HG02623 (cell line): ENCODE data around the gene CADPS.

Source experiments
- ATAC-seq: cut with Tn5 transposase; IDR thresholded peaks from one replicate; pipeline ENCODE4 v1.9.1; 2021; ENCODE audit warnings: moderate library complexity; ENCODE audit not compliant: unreplicated experiment

The CADPS gene

GRCh38 chr3:62874711-62875557, at the start of gene CADPS:
CADPS (minus strand) TSS chr3:62875416; CDS start chr3:62875029, 387 bp downstream.
- no peak for ATAC-seq

GRCh38 chr3:62923066-62923465, 47.9 kb upstream of the CADPS start:
- no peak for ATAC-seq

- no peak for ATAC-seq
These were observed 47.1 kb upstream of the CADPS start for GRCh38 chr3:62922326-62922725.

GRCh38 chr3:62920466-62920784, 45.2 kb upstream of the CADPS start:
- ATAC-seq: no peak

GRCh38 chr3:62919784-62920465, 44.7 kb upstream of the CADPS start:
- ATAC-seq: no peak

GRCh38 chr3:62918777-62919176, 43.6 kb upstream of the CADPS start:
- ATAC-seq: no peak

- no peak for ATAC-seq
These were observed 42.9 kb upstream of the CADPS start for GRCh38 chr3:62918131-62918530.

- no peak for ATAC-seq
These were observed 36.3 kb upstream of the CADPS start for GRCh38 chr3:62911526-62911925.

GRCh38 chr3:62905331-62905730, 30.1 kb upstream of the CADPS start:
- no peak for ATAC-seq

- ATAC-seq: no peak
These were observed 23.6 kb upstream of the CADPS start for GRCh38 chr3:62898530-62899496.

- no peak for ATAC-seq
These were observed 20.7 kb upstream of the CADPS start for GRCh38 chr3:62895901-62896300.

GRCh38 chr3:62892951-62893350, 17.7 kb upstream of the CADPS start:
- no peak for ATAC-seq

- ATAC-seq: no peak
These were observed 16.8 kb upstream of the CADPS start for GRCh38 chr3:62892045-62892444.

- no peak for ATAC-seq
These were observed 13.6 kb upstream of the CADPS start for GRCh38 chr3:62888778-62889177.

GRCh38 chr3:62888180-62888579, 13.0 kb upstream of the CADPS start:
- no peak for ATAC-seq

GRCh38 chr3:62885136-62885535, 9.9 kb upstream of the CADPS start:
- no peak for ATAC-seq

- ATAC-seq: no peak
These were observed 9.1 kb upstream of the CADPS start for GRCh38 chr3:62884096-62884870.

- no peak for ATAC-seq
These were observed 7.5 kb upstream of the CADPS start for GRCh38 chr3:62882676-62883200.

- no peak for ATAC-seq
These were observed 848 bp upstream of the CADPS start for GRCh38 chr3:62876064-62876463.

GRCh38 chr3:62875558-62876002, 364 bp upstream of the CADPS start:
- no peak for ATAC-seq
